GM18508 (cell line): Measurements from ENCODE around the gene ASTN1.

Experiments used
- ATAC-seq: cut with Tn5 transposase; IDR thresholded peaks from one replicate; pipeline ENCODE4 v1.9.1; 2021; ENCODE audit warnings: moderate number of reproducible peaks; ENCODE audit not compliant: insufficient read depth, unreplicated experiment

Gene ASTN1

DNA sequence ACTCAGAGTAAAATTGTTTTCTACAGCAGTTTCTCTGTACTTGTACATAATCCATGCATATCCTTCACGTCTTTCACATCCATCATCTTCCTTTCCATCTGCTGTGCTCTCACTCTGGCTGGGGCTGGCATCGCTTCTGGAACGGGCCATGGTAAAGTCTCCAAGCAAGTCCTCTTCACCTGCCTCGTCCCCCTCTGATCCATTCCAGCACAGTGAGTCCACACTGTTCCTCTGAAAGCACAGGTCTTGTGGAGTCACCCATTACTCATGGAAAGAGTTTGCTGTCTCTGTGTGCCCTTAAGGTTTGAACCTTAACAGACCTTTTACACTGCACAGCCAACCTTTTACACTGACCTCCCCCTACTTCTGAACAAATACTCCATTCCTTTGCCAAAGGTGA is 313.6 kb downstream of the ASTN1 start:
- no peak for ATAC-seq

DNA sequence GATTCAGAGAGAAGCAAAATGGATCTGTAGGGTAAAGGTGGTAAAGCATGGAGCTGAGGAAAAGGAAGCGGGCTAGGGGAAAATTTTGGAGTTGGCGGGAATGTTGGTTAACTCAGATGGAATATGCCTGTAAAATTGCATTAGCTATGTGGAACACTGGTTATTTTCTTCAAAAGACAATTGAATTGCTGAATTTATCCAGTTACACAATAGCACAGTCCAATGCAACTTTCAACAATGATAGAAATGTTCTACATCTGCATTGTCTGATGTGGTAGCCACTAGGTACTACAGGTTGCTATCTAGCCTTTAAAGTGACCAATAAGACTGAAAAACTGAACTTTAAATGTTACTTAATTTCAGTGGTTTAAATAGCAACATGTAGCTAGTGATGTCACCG is 315.2 kb downstream of the ASTN1 start:
- no peak for ATAC-seq

DNA sequence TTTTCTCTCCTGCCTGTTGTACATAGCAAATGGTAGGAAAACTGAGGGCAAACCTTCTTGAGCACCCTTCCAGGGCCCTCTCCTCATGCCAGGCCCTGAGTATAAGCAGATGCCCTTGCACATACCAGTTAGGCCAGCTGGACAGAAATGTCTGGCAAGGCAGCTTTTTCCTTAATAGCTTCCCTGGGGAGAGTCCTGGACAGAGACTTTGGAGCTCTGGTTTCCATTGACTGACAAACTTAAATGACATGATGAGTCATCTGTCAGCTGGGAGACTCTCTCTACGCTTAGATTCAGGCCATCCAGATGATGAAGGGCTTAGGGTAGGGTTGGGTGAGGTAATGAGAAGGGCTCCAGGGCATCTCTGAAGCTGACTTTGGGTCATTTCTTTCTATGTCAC is 317.5 kb downstream of the ASTN1 start:
- no peak for ATAC-seq

DNA sequence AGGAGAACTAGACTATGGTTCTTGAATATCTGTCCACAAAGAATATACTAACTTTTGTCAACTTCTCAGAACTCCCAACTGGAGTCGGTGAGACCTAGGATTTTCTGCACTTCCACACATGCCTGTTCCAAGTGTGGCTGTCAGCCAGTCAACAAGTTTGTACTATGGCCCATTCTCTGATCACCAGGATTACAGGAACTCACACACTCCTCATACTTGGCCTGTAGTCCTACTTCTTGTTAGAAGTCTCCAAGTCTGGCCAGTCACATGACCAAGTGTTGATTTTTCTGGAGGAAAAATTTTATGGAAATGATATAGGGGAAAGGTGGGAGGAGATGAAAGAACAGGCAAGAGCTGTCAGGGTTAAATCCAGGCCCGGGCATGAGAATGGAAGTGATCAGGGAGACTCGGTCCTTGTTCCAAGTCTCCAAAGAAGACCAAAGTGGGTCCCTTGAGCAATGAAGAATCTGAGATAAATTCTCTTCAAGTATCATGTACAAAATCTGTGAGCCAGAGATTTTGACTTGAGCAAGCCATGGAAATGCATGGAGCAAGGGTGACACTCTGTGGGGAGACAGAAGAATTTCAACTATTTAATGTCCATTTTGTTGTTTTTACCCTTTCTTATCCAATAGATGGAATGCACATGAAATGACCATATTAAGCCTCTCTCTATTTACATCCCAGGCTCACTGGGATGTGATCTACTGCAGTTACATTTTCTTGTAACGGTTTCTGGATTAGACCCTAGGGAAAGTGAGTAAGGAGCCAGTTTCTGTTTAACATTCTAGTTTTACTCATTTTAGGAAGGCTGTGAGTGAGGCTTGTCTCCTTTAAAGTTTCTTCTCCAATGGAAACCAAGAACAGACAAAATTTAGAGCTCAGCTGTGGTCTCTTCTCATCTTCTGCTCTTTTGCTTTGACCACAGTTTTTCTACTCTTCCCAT is 320.9 kb downstream of the ASTN1 start:
- ATAC-seq, result no peak

DNA sequence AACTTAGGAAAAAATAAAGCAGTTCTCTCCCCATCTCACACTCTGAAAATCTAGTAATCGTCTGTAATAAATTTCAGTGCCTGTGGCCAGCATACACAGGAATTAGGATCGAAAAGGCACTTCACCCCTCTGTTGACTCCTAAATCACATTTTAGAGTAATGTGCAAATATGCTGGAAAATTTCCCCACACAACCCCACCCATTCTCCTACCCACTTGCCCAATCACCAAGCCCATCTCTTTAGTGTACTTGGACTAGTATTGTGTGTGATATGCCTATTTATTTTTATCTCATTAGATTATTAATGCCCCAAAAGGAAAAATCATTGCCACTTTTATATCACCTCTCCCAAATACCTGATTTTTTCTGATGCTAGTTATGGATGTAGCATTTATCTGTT is 323.3 kb downstream of the ASTN1 start:
- ATAC-seq, result no peak

DNA sequence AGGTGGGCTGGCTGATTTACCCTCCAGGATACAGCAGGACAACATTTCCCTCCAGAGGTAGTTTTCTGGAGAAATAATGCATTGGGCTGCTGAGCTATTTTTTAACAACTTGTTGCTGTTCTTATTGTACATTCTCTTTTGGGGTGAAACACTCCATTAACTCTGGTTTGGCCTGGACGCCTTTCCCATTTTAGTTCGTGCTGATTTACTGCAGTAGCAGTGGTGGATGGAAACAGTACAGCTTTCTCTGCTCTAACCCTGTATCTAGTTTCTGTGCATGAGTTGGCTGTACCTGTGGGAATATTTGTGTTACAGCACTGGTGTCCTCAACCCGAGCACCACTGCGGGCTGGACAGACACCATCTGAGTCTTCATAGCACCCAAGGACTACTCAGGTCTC is 325.3 kb downstream of the ASTN1 start:
- no peak for ATAC-seq

DNA sequence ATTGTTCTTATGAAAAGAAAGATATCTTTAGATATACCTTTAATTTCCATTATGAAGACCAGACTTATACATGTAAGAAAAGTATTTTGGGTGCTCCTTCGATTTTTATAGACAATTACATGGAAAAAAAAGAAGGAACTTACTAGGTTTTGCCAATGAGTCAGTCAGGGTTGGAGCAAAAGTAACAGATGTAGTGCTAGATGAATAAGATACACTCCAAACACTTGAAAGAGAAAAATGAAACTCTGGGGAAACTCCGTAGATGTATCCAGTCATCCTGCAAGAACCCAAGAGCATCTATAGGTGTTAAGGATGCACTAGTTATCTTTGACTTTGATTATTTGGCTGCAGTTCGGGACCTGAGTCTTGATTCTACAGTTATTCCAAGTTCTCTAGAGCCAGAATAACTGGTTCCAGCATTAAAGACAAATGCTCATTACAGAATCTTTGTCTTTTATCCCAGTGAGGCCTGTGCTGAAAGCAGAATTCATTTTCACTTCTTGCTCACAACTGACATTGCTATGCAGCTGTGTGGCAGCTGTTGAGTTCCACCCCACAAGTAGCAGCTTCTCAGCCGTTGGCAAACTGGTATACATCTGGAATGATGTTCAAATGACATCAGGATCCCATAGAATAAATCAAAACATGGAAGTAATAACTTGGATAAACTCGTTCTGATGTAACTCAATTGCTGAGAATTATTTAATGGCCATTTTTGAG is 326.1 kb downstream of the ASTN1 start:
- no peak for ATAC-seq

DNA sequence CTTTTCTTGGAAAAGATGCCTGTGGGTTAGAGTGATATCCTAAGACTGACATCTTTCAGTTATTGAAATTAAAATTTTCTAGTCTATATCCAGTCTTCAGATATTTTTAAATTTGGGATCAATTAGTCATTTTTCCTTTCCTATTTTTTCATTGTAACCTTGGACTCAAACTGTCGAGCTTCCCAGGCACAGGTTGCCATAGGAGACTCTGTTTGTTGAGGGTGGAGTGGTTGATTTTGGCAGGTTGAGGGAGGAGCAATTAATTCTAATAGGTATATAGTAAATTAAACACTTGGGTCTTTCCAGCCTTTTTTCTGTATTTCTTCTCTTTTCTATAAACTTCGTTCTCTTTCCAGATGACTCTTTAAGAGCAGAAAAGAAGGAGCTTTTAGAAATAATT is 326.8 kb downstream of the ASTN1 start:
- no peak for ATAC-seq

DNA sequence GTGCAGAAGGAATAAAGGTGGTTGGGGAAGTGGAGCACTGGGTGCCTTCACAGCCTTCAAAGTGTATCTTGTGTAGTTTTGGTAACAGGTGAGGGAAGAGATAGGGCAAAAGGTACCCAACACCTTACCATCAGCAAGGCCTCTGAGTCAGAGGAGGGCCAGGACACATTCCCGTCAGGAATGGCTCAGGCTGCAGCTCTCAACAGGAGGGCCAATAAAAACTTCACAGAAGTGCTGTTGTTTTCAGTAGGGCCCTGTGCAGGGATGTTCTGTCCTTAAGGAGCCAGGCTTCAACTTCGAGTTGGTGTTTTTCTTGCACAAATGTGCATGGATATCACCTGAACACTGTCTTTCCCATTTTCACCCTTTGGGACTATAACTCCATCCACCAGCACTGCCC is 333.4 kb downstream of the ASTN1 start:
- ATAC-seq, result no peak

DNA sequence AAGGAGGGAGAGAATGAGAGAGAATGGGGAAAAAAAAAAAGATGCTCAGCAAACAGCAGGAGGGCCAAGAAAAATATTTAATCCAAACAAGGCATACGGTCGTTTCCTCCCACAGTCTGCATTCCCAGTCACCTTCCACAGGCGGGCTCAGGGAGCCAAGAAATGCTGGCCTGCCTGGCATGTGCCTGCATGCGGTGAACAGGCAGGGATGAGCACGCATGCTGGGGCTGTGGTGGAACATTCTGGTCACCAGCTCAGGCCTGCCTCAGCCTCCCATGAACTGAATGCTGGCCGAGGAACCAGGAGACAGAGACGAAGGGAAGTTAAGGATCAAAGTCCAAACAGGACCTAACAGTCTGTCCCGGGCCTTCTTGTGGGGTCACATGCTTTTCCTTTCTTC is 335.3 kb downstream of the ASTN1 start:
- ATAC-seq, result no peak

DNA sequence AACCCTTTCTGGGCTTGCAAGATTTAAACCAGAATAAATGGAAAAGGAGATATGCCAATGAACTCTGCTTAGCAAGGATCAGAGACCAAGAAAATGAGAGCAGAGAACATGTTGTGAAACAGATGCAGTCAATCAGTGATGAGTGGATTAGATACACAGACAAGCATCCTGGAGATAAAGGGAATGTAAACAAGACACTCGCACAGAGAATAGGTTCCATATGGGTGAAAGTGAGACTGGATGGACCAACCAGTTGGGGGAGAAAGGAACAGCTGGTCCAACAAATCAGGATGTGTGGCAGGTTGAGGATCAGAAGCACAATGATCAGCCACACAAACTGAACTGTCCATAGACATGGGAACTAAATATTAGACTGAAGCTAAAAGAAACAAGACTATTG is 338.2 kb downstream of the ASTN1 start:
- no peak for ATAC-seq

DNA sequence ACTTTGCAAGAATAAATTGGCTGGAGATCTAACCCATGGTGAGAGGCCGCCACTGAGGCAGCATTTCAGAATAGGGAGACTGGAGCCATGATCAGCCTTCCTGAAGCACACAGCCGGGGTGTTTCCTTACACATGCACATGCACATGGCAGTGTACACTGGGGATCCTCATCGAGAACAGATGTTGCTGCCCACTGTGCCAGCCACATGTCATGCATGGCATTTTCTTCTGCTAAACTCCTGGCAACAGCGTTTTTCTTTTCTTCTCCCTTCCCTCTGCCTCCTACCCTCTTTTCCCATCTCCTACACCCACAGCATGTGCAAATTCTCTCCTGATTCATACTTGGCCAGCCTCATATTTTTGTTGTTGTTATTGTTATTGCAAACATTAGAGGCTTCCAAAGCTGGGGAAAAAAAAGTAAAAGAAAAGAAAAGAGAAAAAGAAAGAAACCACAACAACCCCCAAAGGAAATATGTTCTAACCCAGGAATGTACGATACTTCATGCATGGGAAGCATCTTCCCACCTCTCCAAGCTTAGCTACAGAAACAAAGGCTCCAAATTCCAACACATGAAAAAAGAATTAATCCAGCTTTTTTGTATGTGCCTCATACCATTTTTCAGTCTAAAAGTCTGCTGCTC is 344.0 kb downstream of the ASTN1 start:
- ATAC-seq, result no peak

DNA sequence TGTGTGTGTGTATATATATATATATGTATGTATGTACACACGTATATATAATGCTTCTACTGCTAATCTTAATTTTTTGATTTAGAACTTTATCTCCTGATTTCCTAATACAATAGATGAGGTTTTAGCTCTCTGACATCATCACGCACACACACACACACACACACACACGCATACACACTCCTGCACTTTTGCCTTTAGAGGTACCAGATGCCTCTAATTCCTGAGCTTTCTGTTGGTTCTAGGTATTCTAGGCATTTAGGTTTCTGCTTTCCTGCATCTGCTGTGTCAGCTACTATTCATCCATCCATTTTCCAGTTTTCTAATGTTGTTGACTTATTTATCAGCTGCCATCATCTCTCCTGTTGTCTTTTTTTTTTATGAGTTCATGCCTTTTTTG is 348.3 kb downstream of the ASTN1 start:
- ATAC-seq, result no peak

DNA sequence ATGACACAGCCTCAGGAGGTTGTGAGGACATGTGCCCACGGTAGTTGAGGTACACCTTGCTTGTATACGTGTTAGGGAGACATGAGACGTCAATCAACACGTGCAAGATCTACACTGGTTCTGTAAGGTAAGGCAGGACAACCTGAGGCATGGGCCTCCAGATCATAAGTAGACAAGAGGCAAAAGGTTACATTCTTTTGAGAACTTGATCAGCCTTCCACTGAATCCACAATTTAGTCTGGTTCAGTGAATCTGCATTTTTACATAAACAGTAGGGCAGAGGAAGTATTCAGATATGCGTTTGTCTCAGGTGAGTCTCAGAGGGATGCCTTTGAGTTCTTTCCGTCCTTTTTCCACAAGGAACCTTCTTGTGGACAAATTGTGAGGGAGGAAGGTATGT is 348.9 kb downstream of the ASTN1 start:
- ATAC-seq, result no peak

DNA sequence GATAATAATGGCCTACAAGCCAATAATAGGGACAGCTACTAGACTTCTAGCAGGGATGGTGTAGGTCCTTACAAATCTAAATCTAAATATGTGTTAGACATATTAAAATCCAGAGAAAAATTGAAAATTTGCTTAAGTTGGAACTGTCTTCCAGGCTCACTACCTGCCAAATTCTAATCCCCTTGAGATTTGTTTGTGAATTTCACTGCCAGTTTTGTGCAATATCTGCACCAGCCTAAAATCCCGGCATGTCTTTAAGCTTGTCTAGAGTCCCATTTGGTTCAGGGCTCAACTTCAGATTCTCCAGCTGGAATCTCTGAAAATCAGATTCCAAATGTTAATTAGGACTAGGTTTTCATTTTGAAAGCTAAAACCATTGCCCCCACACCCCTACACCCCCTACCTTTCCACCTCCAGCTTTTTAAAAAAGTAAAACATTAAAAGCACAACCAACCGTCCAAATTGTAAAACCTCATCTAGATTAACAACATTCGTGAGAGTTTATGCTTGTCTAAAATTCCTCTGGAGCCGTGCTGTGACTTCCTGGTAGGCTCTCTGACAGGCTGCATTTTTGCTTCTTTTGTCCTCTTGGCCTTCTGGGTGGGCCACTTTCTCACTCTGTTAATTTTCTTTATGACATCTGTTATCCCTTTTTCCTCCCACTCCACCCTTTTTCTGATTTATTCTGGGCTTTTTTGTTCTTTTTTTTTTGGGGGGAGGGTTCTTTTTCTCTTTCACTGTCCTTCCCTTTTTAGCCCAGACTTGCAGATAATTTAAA is 352.8 kb downstream of the ASTN1 start:
- ATAC-seq, result no peak

DNA sequence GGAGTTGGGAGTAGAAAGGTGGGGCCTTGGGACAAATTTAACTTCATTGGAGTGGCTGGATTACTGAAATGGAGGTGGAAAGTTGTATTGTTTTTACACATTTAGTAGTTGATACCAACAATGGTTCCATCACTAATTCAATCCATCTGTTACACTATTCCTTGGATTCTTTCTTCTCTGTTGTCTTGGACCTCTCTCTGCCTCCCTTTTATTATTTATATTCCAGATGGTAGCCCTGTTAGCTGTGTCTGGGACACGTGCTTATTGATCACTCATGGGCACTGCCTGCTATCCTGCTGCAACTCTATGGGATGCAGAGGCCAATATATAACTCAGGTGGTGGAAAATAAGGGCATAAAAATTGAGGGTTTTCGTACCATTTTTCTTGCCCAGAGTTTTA is 355.2 kb downstream of the ASTN1 start:
- no peak for ATAC-seq
